Tibial artery (tissue), 4 donors: ENCODE measurements around the gene AQP12A.
"Not testable (repeated sequence)": the region's sequence is repeated elsewhere in the genome, so short reads cannot be mapped to it uniquely, and the experiment has no call there.

Source experiments
- DNase-seq, 2 donors: peaks; one replicate each; pipeline ENCODE4 v3.0.0-alpha.2; 2019
- H3K27ac ChIP-seq, 2 donors: fragments of 200-600 bp; sonication (generic) in 1 of 2; 1 replicate in 1 of 2; 2 replicates in 1 of 2; pipeline ENCODE4 v1.5.1; 2018 to 2019; ENCODE audit warnings: mild to moderate bottlenecking in 1 of 2
- H3K27me3 ChIP-seq, 2 donors: fragments of 200-600 bp; sonication (generic) in 1 of 2; one replicate each; pipeline versions ENCODE4 v1.5.1 to v1.6.0; 2016 to 2019
- H3K36me3 ChIP-seq, 3 donors: fragments of 200-600 bp; sonication (generic) in 2 of 3; one replicate each; pipeline ENCODE4 v1.5.1; 2016 to 2019; ENCODE audit warnings: mild to moderate bottlenecking in 2 of 3
- H3K4me1 ChIP-seq, 4 donors: fragments of 200-600 bp; sonication (generic) in 2 of 4; 1 replicate in 3 of 4; 2 replicates in 1 of 4; pipeline ENCODE4 v1.5.1; 2016 to 2019
- H3K4me3 ChIP-seq, 2 donors: fragments of 200-600 bp; sonication (generic) in 1 of 2; 1 replicate in 1 of 2; 2 replicates in 1 of 2; pipeline ENCODE4 v1.5.1; 2018 to 2019; ENCODE audit warnings: mild to moderate bottlenecking in 2 of 2
- H3K9me3 ChIP-seq, 3 donors: fragments of 200-600 bp; sonication (generic) in 1 of 3; one replicate each; pipeline ENCODE4 v1.5.1; 2016 to 2019
- CTCF ChIP-seq, 2 experiments: fragments of 200-600 bp in 1 of 2; fragments of 450-650 bp in 1 of 2; IDR thresholded peaks; one replicate each; pipeline ENCODE4 v1.5.1; 2017 to 2019; ENCODE audit warnings: antibody characterized with exemption in 2 of 2, mild to moderate bottlenecking in 1 of 2, moderate library complexity in 1 of 2
- intact Hi-C: fragments of 100-400 bp; cut with DNase I; formaldehyde crosslinking; loops from one replicate; pipeline ENCODE4 v1.15.0; 2023; ENCODE audit warnings: low total_unique reads

The AQP12A gene

GRCh38 chr2:240672701-240673190 lies 18.9 kb upstream of the AQP12A start:
- no peak overlapping the region for H3K27ac ChIP-seq
- intact Hi-C loops: no loop called here
- H3K4me3 ChIP-seq: no peak overlapping the region
- no peaks in the 10 kb centered on the region for H3K9me3 ChIP-seq
- DNase-seq: no peak
- H3K27me3 ChIP-seq: peaks cover 0 to 25% of the 10 kb centered on the region in 2 donors
- TF ChIP-seq CTCF (IDR thresholded peaks at IDR 0.05): no peak
- H3K36me3 ChIP-seq: no peaks in the 10 kb centered on the region
- H3K4me1 ChIP-seq: peaks cover 0 to 7% (median 0%) of the 10 kb centered on the region in 4 donors

DNA sequence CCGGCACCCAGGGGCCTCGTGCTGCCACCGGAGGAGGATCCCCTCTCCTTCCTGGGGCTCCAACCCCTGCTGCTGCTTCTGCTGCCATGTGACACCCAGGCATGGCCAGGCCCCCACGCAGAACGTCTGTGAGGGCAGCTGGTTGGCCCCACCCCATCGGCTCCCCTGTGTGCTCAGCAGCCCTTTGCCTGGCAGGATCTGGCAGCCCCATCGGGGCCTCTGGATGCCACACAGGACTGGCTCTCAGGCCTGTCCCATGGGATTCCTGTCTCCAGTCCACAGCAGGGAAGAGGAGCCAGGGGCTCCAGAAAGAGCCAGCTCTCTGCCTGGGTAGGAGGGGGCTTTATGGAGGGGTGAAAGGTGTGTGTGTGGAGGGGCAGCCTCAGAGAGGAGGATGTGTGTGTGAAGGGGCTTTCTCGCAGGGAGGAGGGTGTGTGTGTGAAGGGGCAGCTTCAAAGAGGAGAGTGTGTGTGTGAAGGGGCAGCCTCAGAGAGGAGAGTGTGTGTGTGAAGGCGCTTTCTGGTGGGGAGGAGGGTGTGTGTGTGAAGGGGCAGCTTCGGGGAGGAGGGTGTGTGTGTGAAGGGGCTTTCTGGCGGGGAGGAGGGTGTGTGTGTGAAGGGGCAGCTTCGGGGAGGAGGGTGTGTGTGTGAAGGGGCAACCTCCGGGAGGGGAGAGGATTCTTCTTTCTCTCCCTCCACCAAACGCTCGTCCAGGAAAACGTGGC lies 17.0 kb upstream of the AQP12A start:
- H3K36me3 ChIP-seq, H3K4me3 ChIP-seq, H3K9me3 ChIP-seq, H3K27ac ChIP-seq, DNase-seq, intact Hi-C loops, H3K4me1 ChIP-seq: not testable (repeated sequence)
- H3K27me3 ChIP-seq: peaks cover 0 to 25% of the 10 kb centered on the region in 2 donors

GRCh38 chr2:240675345-240675744 lies 16.3 kb upstream of the AQP12A start:
- intact Hi-C loops, H3K9me3 ChIP-seq, DNase-seq, H3K36me3 ChIP-seq, H3K4me3 ChIP-seq, H3K27ac ChIP-seq, H3K4me1 ChIP-seq: not testable (repeated sequence)
- peaks cover 0 to 23% of the 10 kb centered on the region in 2 donors for H3K27me3 ChIP-seq

DNA sequence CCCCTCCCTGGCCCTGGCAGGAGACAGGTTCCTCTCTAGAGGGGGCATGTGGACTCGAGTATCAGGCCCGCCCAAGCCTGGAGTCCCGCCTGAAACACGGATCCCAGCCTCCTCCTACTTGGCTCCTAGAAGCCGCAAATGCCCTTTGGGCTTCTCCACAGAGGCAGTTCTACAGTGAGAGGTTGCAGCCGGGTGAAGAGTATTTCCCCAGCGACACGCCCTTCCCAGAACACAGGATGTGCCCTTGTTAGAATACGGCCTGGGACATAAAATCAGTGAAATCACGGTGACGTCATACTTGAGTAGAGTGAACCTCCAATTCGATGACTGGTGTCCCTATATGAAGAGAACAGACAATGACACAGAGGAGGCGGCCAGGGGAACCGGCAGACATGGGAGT lies 13.6 kb upstream of the AQP12A start:
- H3K4me3 ChIP-seq, intact Hi-C loops, DNase-seq: not testable (repeated sequence)

GRCh38 chr2:240678909-240679308 lies 12.8 kb upstream of the AQP12A start:
- H3K27ac ChIP-seq, H3K4me1 ChIP-seq, H3K4me3 ChIP-seq, DNase-seq, H3K27me3 ChIP-seq, H3K9me3 ChIP-seq, H3K36me3 ChIP-seq, intact Hi-C loops: not testable (repeated sequence)

More for the DNA sequence above, 13.6 kb upstream of the AQP12A start:
- not testable (repeated sequence) for H3K27me3 ChIP-seq, H3K36me3 ChIP-seq, H3K4me1 ChIP-seq, H3K27ac ChIP-seq, H3K9me3 ChIP-seq

- H3K4me3 ChIP-seq, H3K9me3 ChIP-seq, H3K36me3 ChIP-seq, H3K27me3 ChIP-seq, DNase-seq, intact Hi-C loops, H3K4me1 ChIP-seq, H3K27ac ChIP-seq: not testable (repeated sequence)
These were observed 11.5 kb upstream of the AQP12A start for GRCh38 chr2:240680185-240680584.

DNA sequence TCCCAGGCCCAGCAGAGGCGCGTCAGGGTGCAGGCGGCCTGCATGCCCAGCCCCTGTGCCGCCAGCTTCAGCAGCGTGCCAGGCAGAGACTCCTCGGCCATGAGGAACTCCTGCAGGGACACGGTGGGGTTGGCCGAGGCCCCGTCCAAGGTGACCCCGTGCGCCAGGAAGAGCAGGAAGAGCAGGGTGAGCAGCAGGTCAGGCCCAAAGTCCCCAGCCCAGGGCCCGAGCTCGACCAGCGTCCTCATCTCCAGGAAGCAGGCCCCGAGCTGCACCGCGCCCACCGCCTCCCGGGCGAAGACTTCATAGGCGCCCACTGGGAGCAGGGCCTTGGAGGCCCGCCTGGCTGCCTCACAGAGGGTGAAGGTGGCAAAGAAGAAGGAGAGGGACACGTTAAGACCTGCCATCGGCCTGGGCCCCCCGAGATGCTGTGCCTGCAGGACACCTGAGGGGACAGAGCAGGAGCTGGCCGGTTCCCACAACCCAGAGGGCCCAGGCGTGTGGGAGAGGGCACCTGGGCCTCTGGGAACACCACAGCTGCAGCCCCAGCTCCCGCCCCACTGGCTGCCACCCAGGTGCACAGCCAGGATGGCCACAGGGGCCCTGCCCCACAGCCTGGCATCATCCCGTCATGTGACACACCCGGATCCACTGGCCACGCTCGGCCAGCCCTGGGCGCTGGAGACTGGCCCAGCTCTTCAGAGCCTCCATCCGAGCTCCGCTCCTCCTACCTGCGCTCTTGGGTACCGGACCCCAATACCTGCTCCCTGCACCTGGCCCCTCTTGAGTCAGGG lies 9.0 kb upstream of the AQP12A start, which contains the start of gene AQP12B:
Gene AQP12B (minus strand): TSS at position 455 of the 794 bp plus-strand sequence. CDS start 48 bp downstream, at position 407.
- H3K4me3 ChIP-seq, H3K36me3 ChIP-seq, intact Hi-C loops, H3K4me1 ChIP-seq, H3K9me3 ChIP-seq, H3K27ac ChIP-seq: not testable (repeated sequence)
- H3K27me3 ChIP-seq: peaks cover 0 to 12% of the 10 kb centered on the region in 2 donors
- peak in 1 of 2 donors; percentile 53 for DNase-seq

GRCh38 chr2:240683329-240683979 lies 8.2 kb upstream of the AQP12A start:
- intact Hi-C loops, DNase-seq, H3K27ac ChIP-seq, H3K9me3 ChIP-seq, H3K4me3 ChIP-seq, H3K36me3 ChIP-seq, H3K4me1 ChIP-seq: not testable (repeated sequence)
- peaks cover 0 to 21% of the 10 kb centered on the region in 2 donors for H3K27me3 ChIP-seq

- H3K36me3 ChIP-seq, H3K4me1 ChIP-seq, H3K9me3 ChIP-seq, H3K27ac ChIP-seq, H3K4me3 ChIP-seq, intact Hi-C loops, DNase-seq: not testable (repeated sequence)
- H3K27me3 ChIP-seq: peaks cover 0 to 23% of the 10 kb centered on the region in 2 donors
These were observed 7.5 kb upstream of the AQP12A start for GRCh38 chr2:240683980-240684728.
